Neural progenitor cell (in vitro differentiated cells): ENCODE results near the gene DAO.

Experiments used
- EZH2 ChIP-seq: fragments of 200-600 bp; sonication (generic); IDR thresholded peaks from 2 replicates; pipeline ENCODE4 v1.6.1; 2017; ENCODE audit warnings: antibody characterized with exemption, mild to moderate bottlenecking, moderate library complexity
- TF ChIP-seq, protein P1 (sequence below): fragments of 200-600 bp; sonication (generic); IDR thresholded peaks from 2 replicates; pipeline ENCODE4 v1.5.1; 2017; ENCODE audit warnings: antibody characterized with exemption, mild to moderate bottlenecking

DNA sequence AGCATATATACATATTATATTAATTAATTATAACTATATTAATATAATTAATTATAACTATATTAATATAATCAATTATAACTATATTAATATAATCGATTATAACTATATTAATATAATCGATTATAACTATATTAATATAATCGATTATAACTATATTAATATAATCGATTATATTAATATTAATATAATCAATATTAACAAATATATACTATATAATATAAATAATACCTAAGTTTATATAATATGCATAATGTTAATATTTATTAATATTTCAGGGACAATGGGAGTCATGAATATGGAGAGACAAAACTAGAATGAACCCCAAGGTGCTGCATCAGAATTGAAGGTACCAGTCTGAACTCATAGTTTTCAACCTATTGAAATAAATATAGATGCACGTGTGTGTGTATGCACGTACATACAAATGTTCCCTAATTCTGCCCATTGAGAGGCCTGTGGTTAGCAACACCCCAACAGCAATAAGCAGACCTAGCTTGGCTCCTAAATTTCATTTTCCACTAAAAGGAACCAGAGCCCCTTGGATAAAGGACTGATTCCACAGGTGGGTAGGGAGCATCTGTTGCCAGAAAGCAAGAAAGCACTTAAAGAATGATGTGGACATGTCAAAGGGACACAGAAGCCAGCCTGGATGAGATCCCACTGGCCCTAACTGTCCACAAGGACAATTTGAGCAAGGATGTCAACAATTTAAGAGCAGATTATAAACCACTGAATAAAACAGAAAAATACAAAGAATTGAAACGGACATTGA, 43.8 kb upstream of the DAO start:
- TF ChIP-seq, protein P1, sequence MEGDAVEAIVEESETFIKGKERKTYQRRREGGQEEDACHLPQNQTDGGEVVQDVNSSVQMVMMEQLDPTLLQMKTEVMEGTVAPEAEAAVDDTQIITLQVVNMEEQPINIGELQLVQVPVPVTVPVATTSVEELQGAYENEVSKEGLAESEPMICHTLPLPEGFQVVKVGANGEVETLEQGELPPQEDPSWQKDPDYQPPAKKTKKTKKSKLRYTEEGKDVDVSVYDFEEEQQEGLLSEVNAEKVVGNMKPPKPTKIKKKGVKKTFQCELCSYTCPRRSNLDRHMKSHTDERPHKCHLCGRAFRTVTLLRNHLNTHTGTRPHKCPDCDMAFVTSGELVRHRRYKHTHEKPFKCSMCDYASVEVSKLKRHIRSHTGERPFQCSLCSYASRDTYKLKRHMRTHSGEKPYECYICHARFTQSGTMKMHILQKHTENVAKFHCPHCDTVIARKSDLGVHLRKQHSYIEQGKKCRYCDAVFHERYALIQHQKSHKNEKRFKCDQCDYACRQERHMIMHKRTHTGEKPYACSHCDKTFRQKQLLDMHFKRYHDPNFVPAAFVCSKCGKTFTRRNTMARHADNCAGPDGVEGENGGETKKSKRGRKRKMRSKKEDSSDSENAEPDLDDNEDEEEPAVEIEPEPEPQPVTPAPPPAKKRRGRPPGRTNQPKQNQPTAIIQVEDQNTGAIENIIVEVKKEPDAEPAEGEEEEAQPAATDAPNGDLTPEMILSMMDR, result no peak
- no peak for TF ChIP-seq EZH2
